Naive thymus-derived CD4-positive, alpha-beta T cell (primary cell): Measurements from ENCODE around the gene DEF6. TPM values are rescaled to one million over a fixed set of nuclear protein-coding genes. Genes with fewer than 3 reads are reported as not detected.
"Not testable (repeated sequence)": the region's sequence is repeated elsewhere in the genome, so short reads cannot be mapped to it uniquely, and the experiment has no call there.

Experiments used
- ATAC-seq: fragments of 150-1000 bp; cut with Tn5 transposase; 2 replicates; pipeline ENCODE4 v1.10.0; 2021; ENCODE audit warnings: mild to moderate bottlenecking, moderate library complexity
- CTCF ChIA-PET: fragments of 350-600 bp; sonication (Branson Sonifier 250); formaldehyde crosslinking; loops from one replicate; lab custom pipeline; 2021; ENCODE audit warnings: antibody characterized with exemption; lab: Charles Lee
- POLR2A ChIA-PET: fragments of 350-600 bp; sonication (Branson Sonifier 250); formaldehyde crosslinking; loops from one replicate; lab custom pipeline; 2021; ENCODE audit warnings: antibody characterized with exemption, inconsistent platforms; lab: Charles Lee
- DNase-seq, 9 donors: peaks; one replicate each; pipeline versions ENCODE4 v3.0.0 to v3.0.0-alpha.2; 2020 to 2022; ENCODE audit warnings: mixed read lengths in 1 of 9
- H3K27ac ChIP-seq: one replicate; pipeline ENCODE4 v1.7.0; 2013; ENCODE audit warnings: mild to moderate bottlenecking, low read depth, low read length, moderate library complexity
- H3K27me3 ChIP-seq, 2 donors: one replicate each; pipeline ENCODE4 v1.7.0; 2013; ENCODE audit warnings: low read length in 2 of 2, mild to moderate bottlenecking in 2 of 2, moderate library complexity in 2 of 2; ENCODE audit not compliant: control insufficient read depth in 2 of 2, insufficient read depth in 2 of 2
- H3K36me3 ChIP-seq, 3 experiments: 1 replicate in 2 of 3; 2 replicates in 1 of 3; pipeline ENCODE4 v1.7.0; 2013; ENCODE audit warnings: low read length in 3 of 3, mild to moderate bottlenecking in 3 of 3, moderate library complexity in 1 of 3; ENCODE audit not compliant: insufficient read depth in 3 of 3, control insufficient read depth in 2 of 3
- H3K4me1 ChIP-seq, 2 donors: one replicate each; pipeline ENCODE4 v1.7.0; 2013; ENCODE audit warnings: low read length in 2 of 2, mild to moderate bottlenecking in 2 of 2, moderate library complexity in 1 of 2; ENCODE audit not compliant: control insufficient read depth in 2 of 2, insufficient read depth in 2 of 2
- H3K4me3 ChIP-seq: 2 replicates; pipeline ENCODE4 v1.7.0; 2013; ENCODE audit warnings: mild to moderate bottlenecking, low read length
- H3K9me3 ChIP-seq, 3 experiments: 1 replicate in 2 of 3; 2 replicates in 1 of 3; pipeline ENCODE4 v1.7.0; 2013; ENCODE audit warnings: low read length in 3 of 3; ENCODE audit not compliant: control insufficient read depth in 2 of 3
- H3K27ac Mint-ChIP-seq, 9 donors: one replicate each; pipeline ENCODE4 v1.8.0; 2020 to 2022; ENCODE audit warnings: mixed read lengths in 9 of 9, mild to moderate bottlenecking in 8 of 9, moderate library complexity in 5 of 9, inconsistent platforms in 2 of 9
- H3K27me3 Mint-ChIP-seq, 5 donors: one replicate each; pipeline ENCODE4 v1.8.0; 2021 to 2022; ENCODE audit warnings: mixed read lengths in 5 of 5, mild to moderate bottlenecking in 1 of 5
- H3K36me3 Mint-ChIP-seq, 5 donors: one replicate each; pipeline ENCODE4 v1.8.0; 2020 to 2022; ENCODE audit warnings: mixed read lengths in 5 of 5, mild to moderate bottlenecking in 3 of 5, inconsistent platforms in 1 of 5
- H3K4me1 Mint-ChIP-seq, 7 donors: one replicate each; pipeline ENCODE4 v1.8.0; 2020 to 2022; ENCODE audit warnings: mixed read lengths in 7 of 7, mild to moderate bottlenecking in 3 of 7, inconsistent platforms in 1 of 7
- H3K4me3 Mint-ChIP-seq, 10 donors: one replicate each; pipeline ENCODE4 v1.8.0; 2020 to 2022; ENCODE audit warnings: mild to moderate bottlenecking in 10 of 10, mixed read lengths in 10 of 10, moderate library complexity in 6 of 10, inconsistent platforms in 2 of 10
- H3K9me3 Mint-ChIP-seq, 11 donors: one replicate each; pipeline ENCODE4 v1.8.0; 2020 to 2022; ENCODE audit warnings: mixed read lengths in 11 of 11, mild to moderate bottlenecking in 4 of 11, inconsistent platforms in 1 of 11, moderate library complexity in 1 of 11
- intact Hi-C, 2 donors: fragments of 100-400 bp; cut with micrococcal nuclease; formaldehyde crosslinking; loops; one replicate each; pipeline ENCODE4 v1.15.1; 2023
- polyA plus RNA-seq, 2 donors: library from polyadenylated mRNA; unstranded; fragments of 300-500 nt; fragmentation: Illumina TruSeq; gene quantifications; one replicate each; pipeline ENCODE4 v1.2.3, GENCODE V29; 2021
- total RNA-seq, 6 experiments: library from RNA in 5 of 6; stranded (reverse) in 5 of 6; gene quantifications; 1 replicate in 5 of 6; 2 replicates in 1 of 6; pipeline ENCODE4 v1.2.3 and lab custom pipeline; 2021 to 2026

DEF6 gene
- total and polyA plus RNA-seq, 7 experiments from 2014 or later = 113 to 250 (median 225) TPM

GRCh38 chr6:35320031-35320410 is 22.4 kb downstream of the DEF6 start:
- no peaks in the 10 kb centered on the region for H3K9me3 Mint-ChIP-seq
- POLR2A ChIA-PET = interaction anchor here (0.7 to 18.0 kb wide), 4 partner anchors 11 to 148 kb away, joined by 3 to 318 read pairs (median 127); partner anchors contain the start of genes DEF6 and RPL10A
- no peak overlapping the region for H3K27ac ChIP-seq
- peaks cover 21 to 53% (median 42%) of the 10 kb centered on the region in 7 donors for H3K4me1 Mint-ChIP-seq
- no peaks in the 10 kb centered on the region for H3K27me3 ChIP-seq
- DNase-seq (no peak), ATAC-seq (no peak)
- peaks cover 33 to 83% (median 39%) of the 10 kb centered on the region in 3 experiments for H3K36me3 ChIP-seq
- peaks cover 24 to 71% (median 45%) of the 10 kb centered on the region in 5 donors for H3K36me3 Mint-ChIP-seq
- peak overlapping the region in 8 of 9 donors; percentile 56 to 81 (median 71) for H3K27ac Mint-ChIP-seq
- H3K9me3 ChIP-seq = no peaks in the 10 kb centered on the region
- no peaks in the 10 kb centered on the region for H3K27me3 Mint-ChIP-seq
- no peak overlapping the region for H3K4me3 ChIP-seq
- intact Hi-C loops = no loop called here
- H3K4me3 Mint-ChIP-seq = no peak overlapping the region
- CTCF ChIA-PET = interaction anchor here (0.9 to 16.2 kb wide), 2 partner anchors 8 to 24 kb away, joined by 3 to 346 read pairs; partner anchors contain the start of gene DEF6
- H3K4me1 ChIP-seq = peaks cover 2 to 13% of the 10 kb centered on the region in 2 donors

- Histone ChIP-seq H3K36me3 (peaks cover 31 to 86% (median 39%) of the 10 kb centered on the region in 3 experiments), H3K27me3 (no peaks in the 10 kb centered on the region), H3K4me1 (peaks cover 0 to 4% of the 10 kb centered on the region in 2 donors), H3K4me3 (no peak overlapping the region), H3K9me3 (no peaks in the 10 kb centered on the region), H3K27ac (peak overlapping the region; percentile 44)
- Mint-ChIP-seq H3K27me3 (no peaks in the 10 kb centered on the region), H3K27ac (peak overlapping the region in 8 of 9 donors; percentile 48 to 88 (median 76)), H3K9me3 (no peaks in the 10 kb centered on the region), H3K4me3 (no peak overlapping the region), H3K4me1 (peaks cover 12 to 45% (median 33%) of the 10 kb centered on the region in 7 donors), H3K36me3 (peaks cover 24 to 70% (median 42%) of the 10 kb centered on the region in 5 donors)
- DNase-seq = no peak
- intact Hi-C loops = no loop called here
- ChIA-PET CTCF (interaction anchor here (1.2 to 16.2 kb wide), 2 partner anchors 9 to 25 kb away, joined by 3 to 346 read pairs; partner anchors contain the start of gene DEF6), POLR2A (interaction anchor here (16.4 to 18.0 kb wide), 2 partner anchors 12 to 24 kb away, joined by 250 to 318 read pairs; partner anchors contain the start of gene DEF6)
- no peak for ATAC-seq
Measured at GRCh38 chr6:35321091-35321490, 23.5 kb downstream of the DEF6 start.

- Histone ChIP-seq H3K27ac (peak overlapping the region; percentile 34), H3K9me3 (no peaks in the 10 kb centered on the region), H3K4me1 (peaks cover 11 to 16% of the 10 kb centered on the region in 2 donors), H3K4me3 (no peak overlapping the region), H3K27me3 (no peaks in the 10 kb centered on the region), H3K36me3 (peaks cover 0 to 33% (median 0%) of the 10 kb centered on the region in 3 experiments)
- Mint-ChIP-seq H3K4me1 (peaks cover 15 to 29% (median 23%) of the 10 kb centered on the region in 7 donors), H3K9me3 (peaks cover 0 to 3% (median 0%) of the 10 kb centered on the region in 11 donors), H3K36me3 (peaks cover 6 to 36% (median 24%) of the 10 kb centered on the region in 5 donors), H3K27me3 (no peaks in the 10 kb centered on the region), H3K27ac (peak overlapping the region; percentile 65 to 96 (median 86)), H3K4me3 (peak overlapping the region in 9 of 10 donors; percentile 1 to 70 (median 36))
- DNase-seq (peak in 8 of 9 donors; percentile 64 to 81 (median 76)), ATAC-seq (peak; percentile 86)
- intact Hi-C loops = loop anchor here (1.0 to 2.0 kb wide), 8 partner anchors 15 to 141 kb away; partner anchors contain the start of genes DEF6 (in 2 of the 2), PPARD (in 1 of the 2) and RPL10A (in 1 of the 2)
- ChIA-PET CTCF (interaction anchor here (0.6 to 16.2 kb wide), 18 partner anchors 11 to 139 kb away, joined by 3 to 346 read pairs (median 7); partner anchors contain the start of genes DEF6 and FANCE), POLR2A (interaction anchor here (0.6 to 18.0 kb wide), 8 partner anchors 18 to 406 kb away, joined by 3 to 318 read pairs (median 4); partner anchors contain the start of gene DEF6)
Measured at GRCh38 chr6:35327349-35328027, 29.9 kb downstream of the DEF6 start.

DNA sequence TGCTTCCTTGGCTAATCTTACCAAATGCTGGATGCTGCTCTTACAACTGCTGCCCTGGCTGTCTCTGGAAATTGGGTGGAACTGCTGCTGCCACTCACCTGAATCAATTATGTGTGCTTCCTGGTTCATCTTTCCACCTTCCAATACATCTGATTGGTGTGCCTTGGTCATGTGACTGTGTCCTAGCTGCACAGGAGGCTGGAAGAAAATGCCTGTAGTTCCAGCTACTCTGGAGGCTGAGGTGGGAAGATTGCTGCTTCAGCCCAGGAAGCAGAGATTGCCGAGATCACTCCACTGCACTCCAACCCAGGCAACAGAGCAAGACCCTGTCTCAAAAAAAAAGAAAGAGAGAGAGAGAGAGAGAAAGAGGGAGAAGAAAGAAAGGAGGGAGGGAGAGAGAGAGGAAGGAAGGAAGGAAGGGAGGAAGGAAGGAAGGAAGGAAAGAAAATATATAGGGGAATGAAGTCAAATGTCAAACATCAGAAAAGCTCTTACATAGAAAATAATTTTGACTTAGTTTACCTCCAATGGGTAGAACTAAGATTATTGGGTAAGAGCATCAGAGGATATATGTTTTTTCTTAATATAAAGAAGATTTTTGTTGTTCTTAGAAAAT is 30.6 kb downstream of the DEF6 start:
- peaks cover 3 to 38% (median 24%) of the 10 kb centered on the region in 5 donors for H3K36me3 Mint-ChIP-seq
- peaks cover 0 to 3% (median 0%) of the 10 kb centered on the region in 5 donors for H3K27me3 Mint-ChIP-seq
- H3K4me1 Mint-ChIP-seq = peaks cover 15 to 33% (median 26%) of the 10 kb centered on the region in 7 donors
- H3K9me3 Mint-ChIP-seq = peaks cover 0 to 5% (median 3%) of the 10 kb centered on the region in 11 donors
- ChIA-PET POLR2A (interaction anchor here (0.6 to 18.0 kb wide), 8 partner anchors 19 to 406 kb away, joined by 3 to 318 read pairs (median 4); partner anchors contain the start of gene DEF6), CTCF (interaction anchor here (0.6 to 16.2 kb wide), 21 partner anchors 8 to 138 kb away, joined by 3 to 346 read pairs (median 6); partner anchors contain the start of genes DEF6 and FANCE)
- peak in 1 of 9 donors; percentile 12 for DNase-seq
- H3K4me3 Mint-ChIP-seq = no peak overlapping the region
- Histone ChIP-seq H3K27me3 (no peaks in the 10 kb centered on the region), H3K4me3 (no peak overlapping the region), H3K36me3 (peaks cover 0 to 26% (median 0%) of the 10 kb centered on the region in 3 experiments), H3K9me3 (no peaks in the 10 kb centered on the region), H3K27ac (peak overlapping the region; percentile 8), H3K4me1 (peaks cover 12 to 20% of the 10 kb centered on the region in 2 donors)
- intact Hi-C loops = no loop called here
- peak overlapping the region in 8 of 9 donors; percentile 21 to 84 (median 80) for H3K27ac Mint-ChIP-seq
- ATAC-seq = no peak

DNA sequence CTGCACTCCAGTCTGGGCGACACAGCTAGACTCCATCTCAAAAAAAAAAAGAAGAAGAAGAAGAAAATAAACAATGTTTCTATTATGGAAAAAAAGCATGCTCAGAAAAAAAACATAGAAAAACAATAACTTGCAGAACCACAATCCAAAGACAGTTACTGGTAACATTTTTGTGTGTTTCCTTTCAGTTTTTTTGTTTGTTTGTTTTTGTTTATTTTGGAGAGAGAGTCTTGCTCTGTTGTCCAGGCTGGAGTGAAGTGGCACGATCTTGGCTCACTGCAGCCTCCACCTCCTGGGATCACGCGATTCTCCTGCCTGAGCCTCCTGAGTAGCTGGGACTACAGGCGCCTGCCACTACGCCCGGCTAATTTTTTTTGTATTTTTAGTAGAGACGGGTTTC is 31.3 kb downstream of the DEF6 start:
- H3K27me3 Mint-ChIP-seq, ATAC-seq, H3K9me3 ChIP-seq, DNase-seq, H3K4me3 Mint-ChIP-seq, H3K27me3 ChIP-seq, intact Hi-C loops, H3K9me3 Mint-ChIP-seq, H3K4me3 ChIP-seq, H3K27ac ChIP-seq: not testable (repeated sequence)
- ChIA-PET CTCF (interaction anchor here (0.6 to 16.2 kb wide), 13 partner anchors 9 to 138 kb away, joined by 3 to 346 read pairs (median 5); partner anchors contain the start of genes DEF6 and PPARD), POLR2A (interaction anchor here (16.4 to 18.0 kb wide), 2 partner anchors 20 to 32 kb away, joined by 250 to 318 read pairs; partner anchors contain the start of gene DEF6)
- Mint-ChIP-seq H3K4me1 (peaks cover 15 to 39% (median 28%) of the 10 kb centered on the region in 7 donors), H3K36me3 (peaks cover 3 to 40% (median 20%) of the 10 kb centered on the region in 5 donors), H3K27ac (peak overlapping the region in 4 of 9 donors; percentile 25 to 83 (median 59))
- peaks cover 12 to 20% of the 10 kb centered on the region in 2 donors for H3K4me1 ChIP-seq
- peaks cover 0 to 20% (median 0%) of the 10 kb centered on the region in 3 experiments for H3K36me3 ChIP-seq
